Measurements from ENCODE around the gene TMEM178A.

- TF ChIP-seq, protein P1, sequence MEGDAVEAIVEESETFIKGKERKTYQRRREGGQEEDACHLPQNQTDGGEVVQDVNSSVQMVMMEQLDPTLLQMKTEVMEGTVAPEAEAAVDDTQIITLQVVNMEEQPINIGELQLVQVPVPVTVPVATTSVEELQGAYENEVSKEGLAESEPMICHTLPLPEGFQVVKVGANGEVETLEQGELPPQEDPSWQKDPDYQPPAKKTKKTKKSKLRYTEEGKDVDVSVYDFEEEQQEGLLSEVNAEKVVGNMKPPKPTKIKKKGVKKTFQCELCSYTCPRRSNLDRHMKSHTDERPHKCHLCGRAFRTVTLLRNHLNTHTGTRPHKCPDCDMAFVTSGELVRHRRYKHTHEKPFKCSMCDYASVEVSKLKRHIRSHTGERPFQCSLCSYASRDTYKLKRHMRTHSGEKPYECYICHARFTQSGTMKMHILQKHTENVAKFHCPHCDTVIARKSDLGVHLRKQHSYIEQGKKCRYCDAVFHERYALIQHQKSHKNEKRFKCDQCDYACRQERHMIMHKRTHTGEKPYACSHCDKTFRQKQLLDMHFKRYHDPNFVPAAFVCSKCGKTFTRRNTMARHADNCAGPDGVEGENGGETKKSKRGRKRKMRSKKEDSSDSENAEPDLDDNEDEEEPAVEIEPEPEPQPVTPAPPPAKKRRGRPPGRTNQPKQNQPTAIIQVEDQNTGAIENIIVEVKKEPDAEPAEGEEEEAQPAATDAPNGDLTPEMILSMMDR (IDR thresholded peaks at IDR 0.05), result no peak
- no peak for TF ChIP-seq POLR2A (IDR thresholded peaks at IDR 0.05)
Observed at GRCh38 chr2:39623917-39624316, 41.8 kb upstream of the TMEM178A start.
